HepG2 (cell line): ENCODE data around the gene TMEM14A. TPM values are rescaled to one million over a fixed set of nuclear protein-coding genes. Genes with fewer than 3 reads are reported as not detected.

ENCODE experiments used
- ARID5B ChIP-seq: IDR thresholded peaks from 2 replicates; pipeline ENCODE4 v1.4.0; 2020; ENCODE audit warnings: mild to moderate bottlenecking, missing genetic modification reagents
- ATF2 ChIP-seq: sonication (generic); formaldehyde crosslinking; IDR thresholded peaks from 2 replicates; pipeline ENCODE4 v1.4.0; 2020; ENCODE audit warnings: missing genetic modification reagents
- CTCF ChIP-seq: sonication (generic); formaldehyde crosslinking; IDR thresholded peaks from 2 replicates; pipeline ENCODE4 v1.5.0; 2020; ENCODE audit warnings: mild to moderate bottlenecking, missing genetic modification reagents, moderate library complexity
- FIP1L1 ChIP-seq: fragments of 200-400 bp; formaldehyde crosslinking; IDR thresholded peaks from 2 replicates; pipeline ENCODE4 v1.6.1; 2018; ENCODE audit warnings: low read depth, mild to moderate bottlenecking, low read length, moderate library complexity, borderline replicate concordance; ENCODE audit not compliant: insufficient read depth
- FOSL1 ChIP-seq: sonication (generic); formaldehyde crosslinking; IDR thresholded peaks from 2 replicates; pipeline ENCODE4 v1.9.0; 2021; ENCODE audit warnings: missing genetic modification reagents, borderline replicate concordance
- HDAC2 ChIP-seq: sonication (generic); formaldehyde crosslinking; IDR thresholded peaks from 2 replicates; pipeline ENCODE4 v1.4.0; 2020; ENCODE audit warnings: missing genetic modification reagents
- KDM5B ChIP-seq: sonication (generic); formaldehyde crosslinking; IDR thresholded peaks from 2 replicates; pipeline ENCODE4 v1.4.0; 2020; ENCODE audit warnings: missing genetic modification reagents, mild to moderate bottlenecking, borderline replicate concordance
- MAX ChIP-seq: IDR thresholded peaks from 2 replicates; pipeline ENCODE4 v1.6.1; 2012; ENCODE audit warnings: inconsistent platforms
- POGK ChIP-seq: sonication (generic); formaldehyde crosslinking; conservative IDR thresholded peaks from 2 replicates; pipeline ENCODE4 v1.8.0; 2022; ENCODE audit warnings: mild to moderate bottlenecking, moderate library complexity, missing genetic modification reagents
- RAD21 ChIP-seq: fragments of 450-650 bp; formaldehyde crosslinking; IDR thresholded peaks from 2 replicates; pipeline ENCODE4 v1.5.0; 2020; ENCODE audit warnings: mild to moderate bottlenecking
- SP2 ChIP-seq: sonication (generic); formaldehyde crosslinking; IDR thresholded peaks from 2 replicates; pipeline ENCODE4 v1.5.1; 2020; ENCODE audit warnings: mild to moderate bottlenecking, missing genetic modification reagents
- THAP11 ChIP-seq: IDR thresholded peaks from 2 replicates; pipeline ENCODE4 v1.6.1; 2016; ENCODE audit warnings: missing biosample characterization, missing genetic modification reagents
- ZMYM4 ChIP-seq: sonication (generic); formaldehyde crosslinking; IDR thresholded peaks from 2 replicates; pipeline ENCODE4 v1.8.1; 2023; ENCODE audit warnings: mild to moderate bottlenecking, missing genetic modification reagents
- ZNF251 ChIP-seq: sonication (generic); formaldehyde crosslinking; IDR thresholded peaks from 2 replicates; pipeline ENCODE4 v1.9.0; 2021; ENCODE audit warnings: mild to moderate bottlenecking, missing genetic modification reagents
- ZNF350 ChIP-seq: sonication (generic); formaldehyde crosslinking; IDR thresholded peaks from 2 replicates; pipeline ENCODE4 v1.4.0; 2020; ENCODE audit warnings: mild to moderate bottlenecking, low read depth, missing genetic modification reagents, borderline replicate concordance
- ZNF644 ChIP-seq: IDR thresholded peaks from 2 replicates; pipeline ENCODE4 v1.6.1; 2016; ENCODE audit warnings: low read depth
- ZNF710 ChIP-seq: sonication (generic); formaldehyde crosslinking; IDR thresholded peaks from 2 replicates; pipeline ENCODE4 v1.5.0; 2020; ENCODE audit warnings: mild to moderate bottlenecking, missing genetic modification reagents, borderline replicate concordance
- ZNF773 ChIP-seq: sonication (generic); formaldehyde crosslinking; IDR thresholded peaks from 2 replicates; pipeline ENCODE4 v1.4.0; 2020; ENCODE audit warnings: missing genetic modification reagents, borderline replicate concordance
- polyA plus RNA-seq, 8 experiments: library from polyadenylated mRNA; depleted of rRNA in 3 of 8; stranded (reverse) in 7 of 8; unstranded in 1 of 8; fragments of >200 nt; fragmentation: Illumina TruSeq in 4 of 8; extraction: Trizol in 4 of 8; gene quantifications; 2 replicates each; pipeline versions ENCODE4 v1.2.1 to v1.2.3, GENCODE V29; 2011 to 2016; ENCODE audit warnings: low read depth in 4 of 8, missing spikeins in 1 of 8, mixed read lengths in 1 of 8; ENCODE audit not compliant: insufficient read depth in 1 of 8
- total RNA-seq, 5 experiments: library from RNA; depleted of rRNA; stranded (reverse); fragments of >200 nt; fragmentation: Illumina TruSeq; extraction: Trizol; gene quantifications; 2 replicates each; pipeline ENCODE4 v1.2.3, GENCODE V29; 2016; ENCODE audit warnings: low read depth in 1 of 5

The TMEM14A gene
- total and polyA plus RNA-seq, 2 of the 13 experiments (the other 11 are each of a cell fraction or from before 2014, with no cell fraction given), result 24.6 to 73.7 TPM

GRCh38 chr6:52735071-52735470 lies 64.2 kb downstream of the TMEM14A start (continued):
- TF ChIP-seq ZNF710 (CRISPR knock-in tag) (no peak), ATF2 (peak; percentile 35; the same call in 1 of the 2 replicates), SP2 (no peak), ZNF350 (CRISPR knock-in tag) (peak; percentile 59; the same call in 1 of the 2 replicates), KDM5B (CRISPR knock-in tag) (peak; percentile 44; the same call in 1 of the 2 replicates), ZNF251 (CRISPR knock-in tag) (no peak), POGK (CRISPR knock-in tag) (no peak), THAP11 (CRISPR knock-in tag) (0 out of 2 replicates have a peak, but pooled peaks have one; percentile 22), FIP1L1 (no peak), ZNF773 (CRISPR knock-in tag) (no peak), ARID5B (peak; percentile 49; the same call in 1 of the 2 replicates), RAD21 (CRISPR knock-in tag) (0 out of 2 replicates have a peak, but pooled peaks have one; percentile 14), MAX (peak; percentile 35; the same call in 1 of the 2 replicates), HDAC2 (0 out of 2 replicates have a peak, but pooled peaks have one; percentile 35), ZNF644 (CRISPR knock-in tag) (peak; percentile 94), FOSL1 (CRISPR knock-in tag) (no peak), CTCF (CRISPR knock-in tag) (no peak), ZMYM4 (peak; percentile 56; the same call in 1 of the 2 replicates)
